Prostate gland (tissue), 2 donors: ENCODE measurements around the gene HDDC2. TPM values are rescaled to one million over a fixed set of nuclear protein-coding genes. Genes with fewer than 3 reads are reported as not detected.

Experiments
- DNase-seq: peaks from one replicate; pipeline ENCODE4 v3.0.0-alpha.2; 2019; ENCODE audit warnings: low spot score
- H3K27ac ChIP-seq, 2 donors: fragments of 200-600 bp; sonication (generic); 2 replicates each; pipeline ENCODE4 v1.5.1; 2017 to 2019
- H3K27me3 ChIP-seq: fragments of 200-600 bp; sonication (generic); replicated peaks from 2 replicates; pipeline ENCODE4 v1.5.1; 2019; ENCODE audit not compliant: insufficient read depth
- H3K36me3 ChIP-seq, 2 donors: fragments of 200-600 bp; sonication (generic); 1 replicate in 1 of 2; 2 replicates in 1 of 2; pipeline versions ENCODE4 v1.5.1 to v1.8.1; 2017 to 2019
- H3K4me1 ChIP-seq: fragments of 200-600 bp; sonication (generic); replicated peaks from 2 replicates; pipeline ENCODE4 v1.5.1; 2019
- H3K4me3 ChIP-seq, 2 donors: fragments of 200-600 bp; sonication (generic); 2 replicates each; pipeline ENCODE4 v1.5.1; 2017 to 2019
- H3K9me3 ChIP-seq: fragments of 200-600 bp; sonication (generic); 2 replicates; pipeline ENCODE4 v1.5.1; 2017
- POLR2A ChIP-seq: fragments of 450-650 bp; IDR thresholded peaks from one replicate; pipeline ENCODE4 v1.6.1; 2016; ENCODE audit warnings: antibody characterized with exemption, mild to moderate bottlenecking
- POLR2AphosphoS5 ChIP-seq: sonication (generic); formaldehyde crosslinking; IDR thresholded peaks from one replicate; pipeline ENCODE4 v1.6.1; 2017; ENCODE audit warnings: antibody characterized with exemption
- WGBS: methylation state at CpG from one replicate; pipeline ENCODE4 v1.1.5; 2018; 5-methylcytosine and 5-hydroxymethylcytosine counted together
- intact Hi-C: fragments of 100-400 bp; cut with DNase I; formaldehyde crosslinking; loops from one replicate; pipeline ENCODE4 v1.14.2; 2022
- total RNA-seq, 2 donors: library from RNA; depleted of rRNA; stranded (reverse); fragments of >200 nt; gene quantifications; one replicate each; pipeline ENCODE4 v1.1.0, GENCODE V29; 2016
- TF ChIP-seq, protein P1 (sequence below), 4 experiments: fragments of 200-600 bp in 2 of 4; fragments of 450-650 bp in 2 of 4; sonication (generic) in 2 of 4; IDR thresholded peaks; 1 replicate in 3 of 4; 2 replicates in 1 of 4; pipeline ENCODE4 v1.5.1; 2016 to 2019; ENCODE audit warnings: antibody characterized with exemption in 4 of 4, mild to moderate bottlenecking in 2 of 4, moderate library complexity in 2 of 4

Gene HDDC2
- total RNA-seq, 2 donors from 2014 or later: 50.4 to 50.9 TPM

DNA sequence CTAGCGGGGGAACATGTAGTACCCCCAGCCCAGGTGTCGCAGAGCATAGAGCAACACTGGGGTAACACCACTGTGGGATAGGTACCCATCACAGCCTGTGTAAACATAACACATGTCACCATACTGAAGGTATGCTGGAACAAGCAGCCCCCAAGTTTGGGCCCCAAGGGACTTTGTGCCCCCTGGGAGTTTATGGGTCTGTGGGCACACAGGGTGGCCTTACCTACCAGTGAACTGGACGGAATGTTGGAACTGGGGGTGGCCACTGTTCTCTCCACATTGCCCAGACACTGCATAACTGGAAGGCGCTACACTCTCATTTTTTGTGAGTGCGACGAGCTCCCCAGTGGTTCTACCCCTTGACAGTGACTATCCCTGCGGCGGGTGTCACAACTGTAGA lies 28.5 kb downstream of the HDDC2 start:
- 98% methylated on average over 8 of the region's 8 CpGs for WGBS
- Histone ChIP-seq H3K27ac (no peak overlapping the region), H3K9me3 (no peaks in the 10 kb centered on the region), H3K27me3 (no peaks in the 10 kb centered on the region), H3K4me1 (no peaks in the 10 kb centered on the region), H3K36me3 (no peaks in the 10 kb centered on the region), H3K4me3 (no peak overlapping the region)
- intact Hi-C loops: no loop called here
- TF ChIP-seq POLR2A: no peak
- TF ChIP-seq POLR2AphosphoS5: no peak
- TF ChIP-seq, protein P1, sequence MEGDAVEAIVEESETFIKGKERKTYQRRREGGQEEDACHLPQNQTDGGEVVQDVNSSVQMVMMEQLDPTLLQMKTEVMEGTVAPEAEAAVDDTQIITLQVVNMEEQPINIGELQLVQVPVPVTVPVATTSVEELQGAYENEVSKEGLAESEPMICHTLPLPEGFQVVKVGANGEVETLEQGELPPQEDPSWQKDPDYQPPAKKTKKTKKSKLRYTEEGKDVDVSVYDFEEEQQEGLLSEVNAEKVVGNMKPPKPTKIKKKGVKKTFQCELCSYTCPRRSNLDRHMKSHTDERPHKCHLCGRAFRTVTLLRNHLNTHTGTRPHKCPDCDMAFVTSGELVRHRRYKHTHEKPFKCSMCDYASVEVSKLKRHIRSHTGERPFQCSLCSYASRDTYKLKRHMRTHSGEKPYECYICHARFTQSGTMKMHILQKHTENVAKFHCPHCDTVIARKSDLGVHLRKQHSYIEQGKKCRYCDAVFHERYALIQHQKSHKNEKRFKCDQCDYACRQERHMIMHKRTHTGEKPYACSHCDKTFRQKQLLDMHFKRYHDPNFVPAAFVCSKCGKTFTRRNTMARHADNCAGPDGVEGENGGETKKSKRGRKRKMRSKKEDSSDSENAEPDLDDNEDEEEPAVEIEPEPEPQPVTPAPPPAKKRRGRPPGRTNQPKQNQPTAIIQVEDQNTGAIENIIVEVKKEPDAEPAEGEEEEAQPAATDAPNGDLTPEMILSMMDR (IDR thresholded peaks at IDR 0.05): no peak
- no peak for DNase-seq

- intact Hi-C loops: no loop called here
- no peaks in the 10 kb centered on the region for H3K36me3 ChIP-seq
- no peak overlapping the region for H3K27ac ChIP-seq
- TF ChIP-seq, protein P1 (IDR thresholded peaks at IDR 0.05): no peak
- TF ChIP-seq POLR2A (no peak), POLR2AphosphoS5 (no peak)
- H3K27me3 ChIP-seq: no peaks in the 10 kb centered on the region
- H3K4me3 ChIP-seq: no peak overlapping the region
- no peaks in the 10 kb centered on the region for H3K4me1 ChIP-seq
- no peak for DNase-seq
- WGBS: 95% methylated on average over 8 of the region's 8 CpGs
- no peaks in the 10 kb centered on the region for H3K9me3 ChIP-seq
Observed at GRCh38 chr6:125271486-125272159, 30.1 kb downstream of the HDDC2 start.

DNA sequence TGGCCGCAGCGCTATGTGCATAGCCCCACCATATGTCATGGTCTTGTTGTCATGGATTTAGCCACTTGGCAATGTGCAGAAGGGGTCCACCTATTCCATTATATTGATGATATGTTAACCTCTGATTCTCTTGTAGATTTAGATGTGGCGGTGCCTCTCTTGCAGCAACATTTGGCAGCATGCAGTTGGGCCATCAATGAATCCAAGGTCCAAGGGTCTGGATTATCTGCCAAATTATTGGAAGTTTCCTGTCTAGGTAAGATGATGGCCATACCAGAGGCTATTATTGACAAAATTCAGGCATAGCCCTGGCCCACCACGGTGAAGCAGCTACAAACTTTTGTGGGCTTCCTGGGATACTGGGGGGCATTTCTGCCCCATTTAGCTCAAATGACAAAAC lies 31.4 kb downstream of the HDDC2 start:
- Histone ChIP-seq H3K9me3 (no peaks in the 10 kb centered on the region), H3K4me1 (no peaks in the 10 kb centered on the region), H3K36me3 (no peaks in the 10 kb centered on the region), H3K4me3 (no peak overlapping the region), H3K27me3 (no peaks in the 10 kb centered on the region), H3K27ac (no peak overlapping the region)
- 100% methylated on average over 4 of the region's 4 CpGs for WGBS
- no peak for DNase-seq
- intact Hi-C loops: no loop called here
- TF ChIP-seq POLR2AphosphoS5 (no peak), POLR2A (no peak)
- TF ChIP-seq, protein P1 (IDR thresholded peaks at IDR 0.05): no peak

DNA sequence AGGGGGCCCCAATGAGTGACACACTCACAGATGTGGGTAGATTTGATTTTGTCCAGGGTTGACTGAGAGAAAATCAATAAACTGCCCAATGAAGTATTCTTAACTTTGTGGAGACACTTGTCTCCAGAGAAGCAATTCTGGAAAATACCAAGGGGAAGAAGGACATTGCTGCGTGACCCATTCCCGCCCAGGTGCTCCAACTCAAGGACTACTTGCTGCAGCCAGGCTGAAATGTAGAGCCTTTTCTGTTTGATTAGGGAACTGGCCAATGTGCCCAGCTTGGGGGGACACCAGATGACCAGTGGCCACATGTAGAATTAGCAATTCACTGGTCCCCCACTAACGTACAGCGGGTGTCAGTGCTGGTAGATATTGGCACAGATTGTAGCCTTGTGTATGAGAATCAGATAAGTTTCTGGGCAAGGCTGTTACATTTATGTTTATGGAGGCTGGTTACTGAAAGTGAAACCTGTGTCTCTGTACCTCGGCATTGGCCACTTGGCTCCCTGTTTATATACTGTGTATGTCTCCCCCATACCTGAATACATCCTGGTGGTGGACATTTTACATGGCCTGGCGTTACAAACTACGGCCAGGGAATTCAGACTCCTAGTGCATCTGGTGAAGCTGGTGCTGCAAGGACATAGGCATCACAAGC lies 32.3 kb downstream of the HDDC2 start:
- Histone ChIP-seq H3K27me3 (no peaks in the 10 kb centered on the region), H3K4me1 (no peaks in the 10 kb centered on the region), H3K36me3 (no peaks in the 10 kb centered on the region), H3K27ac (no peak overlapping the region), H3K9me3 (no peaks in the 10 kb centered on the region), H3K4me3 (no peak overlapping the region)
- DNase-seq: no peak
- 85% methylated on average over 7 of the region's 7 CpGs for WGBS
- intact Hi-C loops: no loop called here
- TF ChIP-seq POLR2A (no peak), POLR2AphosphoS5 (no peak)
- TF ChIP-seq, protein P1 (IDR thresholded peaks at IDR 0.05): no peak

DNA sequence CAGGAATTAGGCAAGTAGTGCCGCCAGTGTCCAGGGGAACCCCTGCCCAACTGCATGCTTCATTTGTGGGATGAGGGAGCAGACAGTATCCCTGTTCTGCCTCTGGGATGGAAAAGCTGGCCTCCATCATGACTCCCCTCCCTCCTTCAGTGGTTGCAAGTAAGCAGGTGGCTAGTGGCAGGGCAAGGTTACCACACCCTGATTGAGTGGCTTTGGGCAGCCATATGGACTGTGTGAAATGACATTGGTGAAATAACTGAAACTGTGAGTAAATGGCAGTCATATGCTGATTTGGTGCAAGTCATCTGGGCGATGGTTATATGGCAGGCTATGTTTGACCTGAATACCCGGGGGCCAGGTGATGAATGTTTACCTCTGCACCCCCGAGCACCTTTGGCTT lies 33.0 kb downstream of the HDDC2 start:
- intact Hi-C loops: no loop called here
- no peak for DNase-seq
- TF ChIP-seq, protein P1 (IDR thresholded peaks at IDR 0.05): no peak
- no peak for TF ChIP-seq POLR2AphosphoS5
- TF ChIP-seq POLR2A: no peak
- Histone ChIP-seq H3K9me3 (no peaks in the 10 kb centered on the region), H3K27me3 (no peaks in the 10 kb centered on the region), H3K4me1 (no peaks in the 10 kb centered on the region), H3K4me3 (no peak overlapping the region), H3K27ac (no peak overlapping the region), H3K36me3 (no peaks in the 10 kb centered on the region)
- 97% methylated on average over 4 of the region's 4 CpGs for WGBS
